Measurements from ENCODE around the gene PLSCR1. TPM values are rescaled to one million over a fixed set of nuclear protein-coding genes. Genes with fewer than 3 reads are reported as not detected.
"Not testable (repeated sequence)": the region's sequence is repeated elsewhere in the genome, so short reads cannot be mapped to it uniquely, and the experiment has no call there.

PLSCR1 gene
- total RNA-seq, 1 donor from 2014 or later: 60.1 TPM

GRCh38 chr3:146550070-146550615, 5.7 kb upstream of the PLSCR1 start:
- no peak for ATAC-seq

- no peak for ATAC-seq
These were observed 2.9 kb upstream of the PLSCR1 start for GRCh38 chr3:146547235-146547835.

- no peak for ATAC-seq
These were observed 2.1 kb upstream of the PLSCR1 start for GRCh38 chr3:146546366-146546965.

GRCh38 chr3:146544929-146545528, 622 bp upstream of the PLSCR1 start:
- no peak for ATAC-seq

- ATAC-seq: peak; percentile 9
These were observed 876 bp downstream of the PLSCR1 start for GRCh38 chr3:146543461-146544001.

- ATAC-seq: no peak
These were observed 1.4 kb downstream of the PLSCR1 start for GRCh38 chr3:146542978-146543377.

GRCh38 chr3:146542179-146542578, 2.2 kb downstream of the PLSCR1 start:
- no peak for ATAC-seq

GRCh38 chr3:146540978-146541377, 3.4 kb downstream of the PLSCR1 start:
- ATAC-seq: no peak

GRCh38 chr3:146540236-146540635, 4.2 kb downstream of the PLSCR1 start:
- no peak for ATAC-seq

GRCh38 chr3:146539315-146539714, 5.1 kb downstream of the PLSCR1 start:
- peak; percentile 6 for ATAC-seq

- ATAC-seq: no peak
These were observed 6.8 kb downstream of the PLSCR1 start for GRCh38 chr3:146537603-146538002.

GRCh38 chr3:146536681-146537080, 7.7 kb downstream of the PLSCR1 start:
- ATAC-seq: no peak

- ATAC-seq: no peak
These were observed 12.0 kb downstream of the PLSCR1 start for GRCh38 chr3:146532406-146532805.

GRCh38 chr3:146530609-146531008, 13.8 kb downstream of the PLSCR1 start:
- no peak for ATAC-seq

- no peak for ATAC-seq
These were observed 15.4 kb downstream of the PLSCR1 start for GRCh38 chr3:146529021-146529420.

GRCh38 chr3:146524961-146525360, 19.4 kb downstream of the PLSCR1 start:
- no peak for ATAC-seq

GRCh38 chr3:146523531-146523930, 20.9 kb downstream of the PLSCR1 start:
- ATAC-seq: no peak

- ATAC-seq: not testable (repeated sequence)
These were observed 21.9 kb downstream of the PLSCR1 start for GRCh38 chr3:146522174-146523158.

GRCh38 chr3:146521394-146521793, 23.0 kb downstream of the PLSCR1 start:
- ATAC-seq: no peak

GRCh38 chr3:146519810-146520209, 24.6 kb downstream of the PLSCR1 start:
- ATAC-seq: no peak

- ATAC-seq: peak; percentile 96
These were observed 26.5 kb downstream of the PLSCR1 start for GRCh38 chr3:146517684-146518435.

Measured in esophagus mucosa (tissue), 1 donor.